Brain microvascular endothelial cell (primary cell): ENCODE measurements around the gene RNGTT.

Experiments
- DNase-seq: peaks from one replicate; pipeline ENCODE4 v3.0.0-alpha.2; 2020
- H3K27ac ChIP-seq: fragments of 250-450 bp; sonication (Bioruptor Pico); 2 replicates; pipeline ENCODE4 v1.5.1; 2020; ENCODE audit warnings: mild to moderate bottlenecking, moderate library complexity
- H3K27me3 ChIP-seq: fragments of 250-450 bp; sonication (Bioruptor Pico); replicated peaks from 2 replicates; pipeline ENCODE4 v1.5.1; 2020; ENCODE audit warnings: mild to moderate bottlenecking
- H3K36me3 ChIP-seq: fragments of 250-450 bp; sonication (Bioruptor Pico); replicated peaks from 2 replicates; pipeline ENCODE4 v1.5.1; 2020; ENCODE audit warnings: mild to moderate bottlenecking
- H3K4me3 ChIP-seq: 2 replicates; pipeline ENCODE4 v1.5.1; 2011; ENCODE audit warnings: low read depth, mild to moderate bottlenecking, control low read depth, low read length, moderate library complexity
- in situ Hi-C: cut with HindIII; loops from 2 replicates; pipeline ENCODE4 v1.10.0; 2017; ENCODE audit warnings: low sequenced_read_pairs, low pct_ligation_motif_present
- TF ChIP-seq, protein P1 (sequence below): IDR thresholded peaks from 2 replicates; pipeline ENCODE4 v1.5.1; 2011; ENCODE audit warnings: low read depth, mild to moderate bottlenecking, moderate library complexity, low read length, control low read depth, inconsistent platforms; ENCODE audit errors: missing control alignments

RNGTT gene

DNA sequence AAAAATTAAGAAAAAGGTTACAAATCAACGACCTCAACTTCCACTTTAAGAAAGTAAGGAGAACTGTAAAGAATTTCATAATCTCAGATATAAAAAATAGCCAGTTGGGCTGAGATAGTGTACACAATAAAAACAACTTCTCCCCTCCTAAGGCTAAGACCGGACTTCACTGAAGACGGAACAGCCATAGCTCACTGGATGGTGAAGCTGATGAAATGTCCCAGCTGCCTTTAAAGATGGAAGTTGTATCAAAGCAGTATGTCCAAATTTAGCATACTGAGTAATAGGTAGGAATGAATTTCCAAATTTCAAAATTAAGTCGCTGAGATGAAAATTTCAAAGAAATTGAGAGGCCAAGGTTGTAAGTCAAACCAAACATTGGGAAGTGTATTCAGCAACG is 153.3 kb downstream of the RNGTT start:
- in situ Hi-C loops = no loop called here
- Histone ChIP-seq H3K27ac (no peak overlapping the region), H3K36me3 (no peaks in the 10 kb centered on the region), H3K27me3 (no peaks in the 10 kb centered on the region), H3K4me3 (no peak overlapping the region)
- no peak for DNase-seq
- TF ChIP-seq, protein P1, sequence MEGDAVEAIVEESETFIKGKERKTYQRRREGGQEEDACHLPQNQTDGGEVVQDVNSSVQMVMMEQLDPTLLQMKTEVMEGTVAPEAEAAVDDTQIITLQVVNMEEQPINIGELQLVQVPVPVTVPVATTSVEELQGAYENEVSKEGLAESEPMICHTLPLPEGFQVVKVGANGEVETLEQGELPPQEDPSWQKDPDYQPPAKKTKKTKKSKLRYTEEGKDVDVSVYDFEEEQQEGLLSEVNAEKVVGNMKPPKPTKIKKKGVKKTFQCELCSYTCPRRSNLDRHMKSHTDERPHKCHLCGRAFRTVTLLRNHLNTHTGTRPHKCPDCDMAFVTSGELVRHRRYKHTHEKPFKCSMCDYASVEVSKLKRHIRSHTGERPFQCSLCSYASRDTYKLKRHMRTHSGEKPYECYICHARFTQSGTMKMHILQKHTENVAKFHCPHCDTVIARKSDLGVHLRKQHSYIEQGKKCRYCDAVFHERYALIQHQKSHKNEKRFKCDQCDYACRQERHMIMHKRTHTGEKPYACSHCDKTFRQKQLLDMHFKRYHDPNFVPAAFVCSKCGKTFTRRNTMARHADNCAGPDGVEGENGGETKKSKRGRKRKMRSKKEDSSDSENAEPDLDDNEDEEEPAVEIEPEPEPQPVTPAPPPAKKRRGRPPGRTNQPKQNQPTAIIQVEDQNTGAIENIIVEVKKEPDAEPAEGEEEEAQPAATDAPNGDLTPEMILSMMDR = no peak

DNA sequence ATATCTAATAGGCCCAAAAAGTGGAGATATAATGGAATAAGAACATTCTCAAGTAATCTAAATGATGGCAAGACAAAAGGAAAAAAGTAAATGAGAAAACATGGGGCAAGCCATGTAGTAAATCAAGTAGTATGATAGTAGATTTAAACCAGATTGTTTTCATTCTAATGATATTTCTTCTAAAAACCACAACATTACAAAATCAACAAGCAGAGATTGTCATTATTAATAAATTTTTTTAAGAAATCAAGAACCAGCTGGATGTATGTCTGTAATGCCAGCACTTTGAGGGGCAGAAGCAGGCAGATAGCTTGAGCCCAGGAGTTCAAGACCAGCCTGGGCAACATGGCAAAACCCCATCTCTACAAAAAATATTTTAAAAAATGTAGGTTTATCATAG is 155.0 kb downstream of the RNGTT start:
- DNase-seq = no peak
- Histone ChIP-seq H3K4me3 (no peak overlapping the region), H3K27ac (no peak overlapping the region), H3K36me3 (no peaks in the 10 kb centered on the region), H3K27me3 (no peaks in the 10 kb centered on the region)
- in situ Hi-C loops = no loop called here
- TF ChIP-seq, protein P1 = no peak

DNA sequence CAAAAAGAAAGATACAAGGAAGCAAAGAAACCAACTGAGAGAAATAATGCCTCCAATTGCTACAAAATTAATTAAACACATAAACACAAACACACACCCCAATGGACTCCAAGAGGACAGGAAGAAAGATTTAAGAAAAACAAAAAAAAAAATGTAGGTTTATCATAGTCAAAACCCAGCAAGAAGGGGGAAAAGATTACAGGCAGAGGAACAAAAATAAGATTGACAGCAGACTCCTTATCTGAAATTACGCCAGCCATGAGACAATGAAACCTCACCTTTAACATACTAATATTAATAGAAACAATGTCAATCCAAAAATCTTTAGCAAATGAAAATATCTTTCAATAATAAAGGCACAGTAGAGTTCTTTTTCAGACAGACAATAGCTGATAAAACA is 155.8 kb downstream of the RNGTT start:
- TF ChIP-seq, protein P1 = no peak
- Histone ChIP-seq H3K36me3 (no peaks in the 10 kb centered on the region), H3K4me3 (no peak overlapping the region), H3K27ac (no peak overlapping the region), H3K27me3 (no peaks in the 10 kb centered on the region)
- in situ Hi-C loops = no loop called here
- DNase-seq = no peak

DNA sequence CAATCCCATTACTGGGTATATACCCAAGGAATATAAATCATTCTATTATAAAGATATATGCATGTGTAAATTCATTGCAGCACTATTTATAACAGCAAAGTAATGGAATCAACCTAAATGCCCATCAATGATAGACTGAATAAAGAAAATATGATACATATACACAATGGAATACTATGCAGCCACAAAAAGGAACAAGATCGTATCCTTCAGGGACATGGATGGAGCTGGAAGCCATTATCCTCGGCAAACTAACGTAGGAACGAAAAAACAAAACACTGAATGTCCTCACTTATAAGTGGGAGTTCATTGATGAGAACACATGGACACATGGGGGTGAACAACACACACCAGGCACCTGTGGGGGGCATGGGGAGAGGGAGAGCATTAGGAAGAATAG is 156.7 kb downstream of the RNGTT start:
- H3K36me3 ChIP-seq = no peaks in the 10 kb centered on the region
- TF ChIP-seq, protein P1 = no peak
- no peak overlapping the region for H3K4me3 ChIP-seq
- in situ Hi-C loops = no loop called here
- no peaks in the 10 kb centered on the region for H3K27me3 ChIP-seq
- no peak for DNase-seq
- no peak overlapping the region for H3K27ac ChIP-seq

DNA sequence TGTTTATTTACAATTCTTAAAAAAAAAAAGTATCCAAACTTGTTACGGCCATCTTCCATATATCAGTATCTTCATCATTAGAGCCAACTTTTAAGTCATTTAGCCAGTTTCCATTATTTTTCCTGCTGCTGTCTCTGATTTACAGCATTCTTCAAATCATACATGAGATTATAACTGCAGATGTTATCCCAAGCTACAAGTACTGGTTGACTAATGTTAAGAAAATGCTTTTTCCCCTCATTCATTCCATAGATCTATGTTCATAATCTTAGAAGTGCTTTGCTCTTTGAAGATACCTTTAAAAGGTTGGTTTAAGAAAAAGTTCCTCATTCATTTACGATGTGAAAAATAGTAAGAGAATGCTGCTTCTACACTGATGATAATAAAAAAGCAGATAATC is 158.7 kb downstream of the RNGTT start:
- in situ Hi-C loops = no loop called here
- no peak overlapping the region for H3K27ac ChIP-seq
- H3K4me3 ChIP-seq = no peak overlapping the region
- H3K36me3 ChIP-seq = no peaks in the 10 kb centered on the region
- TF ChIP-seq, protein P1 = no peak
- no peaks in the 10 kb centered on the region for H3K27me3 ChIP-seq
- no peak for DNase-seq

DNA sequence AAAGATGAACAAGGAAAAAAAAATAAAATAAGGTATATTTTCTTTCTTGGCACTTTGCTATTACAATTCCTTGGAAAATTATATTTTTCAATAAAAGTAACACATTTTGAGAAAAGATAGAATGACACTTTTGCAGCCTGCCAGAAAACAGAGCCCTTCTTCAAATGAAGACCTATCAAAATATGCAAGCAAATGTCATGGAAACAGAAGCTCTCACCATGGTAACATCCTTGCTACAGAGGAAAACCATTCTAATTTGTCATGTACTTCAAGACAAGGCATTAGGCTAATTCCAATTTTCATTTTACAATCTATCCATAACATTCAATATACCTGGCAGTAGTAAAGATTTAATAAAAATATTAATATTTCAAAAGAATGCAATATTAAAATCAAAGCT is 177.9 kb downstream of the RNGTT start:
- H3K36me3 ChIP-seq = no peaks in the 10 kb centered on the region
- in situ Hi-C loops = no loop called here
- H3K27me3 ChIP-seq = no peaks in the 10 kb centered on the region
- no peak for DNase-seq
- TF ChIP-seq, protein P1 = no peak
- no peak overlapping the region for H3K27ac ChIP-seq
- no peak overlapping the region for H3K4me3 ChIP-seq
